Endodermal cell (in vitro differentiated cells): ENCODE measurements around the gene BRDT. TPM values are rescaled to one million over a fixed set of nuclear protein-coding genes. Genes with fewer than 3 reads are reported as not detected.

Experiments
- DNase-seq: peaks from one replicate; pipeline ENCODE4 v3.0.0-alpha.2; 2017
- H3K27ac ChIP-seq: 2 replicates; pipeline ENCODE4 v1.5.1; 2013; ENCODE audit warnings: mild to moderate bottlenecking, low read depth, low read length, moderate library complexity
- H3K27me3 ChIP-seq: 2 replicates; pipeline ENCODE4 v1.6.1; 2013; ENCODE audit warnings: mild to moderate bottlenecking, low read length, moderate library complexity; ENCODE audit not compliant: insufficient read depth, control insufficient read depth, poor library complexity, severe bottlenecking
- H3K36me3 ChIP-seq: 2 replicates; pipeline ENCODE4 v1.7.0; 2013; ENCODE audit warnings: mild to moderate bottlenecking, low read length, moderate library complexity; ENCODE audit not compliant: control insufficient read depth, insufficient read depth
- H3K4me1 ChIP-seq: one replicate; pipeline ENCODE4 v1.7.0; 2013; ENCODE audit warnings: low read length; ENCODE audit not compliant: control insufficient read depth, insufficient read depth
- H3K4me3 ChIP-seq: 2 replicates; pipeline ENCODE4 v1.5.1; 2013; ENCODE audit warnings: mild to moderate bottlenecking, low read length, moderate library complexity
- H3K9ac ChIP-seq: 2 replicates; pipeline ENCODE4 v1.6.1; 2013; ENCODE audit warnings: mild to moderate bottlenecking, low read length, moderate library complexity; ENCODE audit not compliant: poor library complexity, severe bottlenecking; ENCODE audit errors: extremely low read depth
- H3K9me3 ChIP-seq: 2 replicates; pipeline ENCODE4 v1.6.1; 2013; ENCODE audit warnings: mild to moderate bottlenecking, low read length, moderate library complexity; ENCODE audit not compliant: control insufficient read depth
- H3K27ac Mint-ChIP-seq: 2 replicates; pipeline ENCODE4 v1.8.0; 2020; ENCODE audit warnings: mixed read lengths
- H3K27me3 Mint-ChIP-seq: 2 replicates; pipeline ENCODE4 v1.8.0; 2021; ENCODE audit warnings: mild to moderate bottlenecking, mixed read lengths; ENCODE audit not compliant: insufficient read depth
- H3K36me3 Mint-ChIP-seq: 2 replicates; pipeline ENCODE4 v1.8.0; 2020; ENCODE audit warnings: low read depth, mixed read lengths
- H3K4me1 Mint-ChIP-seq: 2 replicates; pipeline ENCODE4 v1.8.0; 2020; ENCODE audit warnings: mixed read lengths
- H3K4me3 Mint-ChIP-seq: 2 replicates; pipeline ENCODE4 v1.8.0; 2020; ENCODE audit warnings: mild to moderate bottlenecking, moderate library complexity, mixed read lengths
- H3K9me3 Mint-ChIP-seq: 2 replicates; pipeline ENCODE4 v1.8.0; 2020; ENCODE audit warnings: mild to moderate bottlenecking, mixed read lengths
- CTCF ChIP-seq: fragments of 200-600 bp; sonication (generic); conservative IDR thresholded peaks from 2 replicates; pipeline ENCODE4 v1.5.0; 2021; ENCODE audit warnings: antibody characterized with exemption, mild to moderate bottlenecking
- WGBS, 2 experiments: methylation state at CpG; one replicate each; pipeline versions ENCODE4 v1.1.5 to v1.1.7; 2013; ENCODE audit warnings: missing lambda C conversion rate in 2 of 2, mixed read lengths in 1 of 2; ENCODE audit not compliant: insufficient coverage in 1 of 2, insufficient read length in 1 of 2; 5-methylcytosine and 5-hydroxymethylcytosine counted together
- total RNA-seq, 2 donors: library from RNA; stranded (reverse); fragmentation: NEBNext Ultra II Directional in 1 of 2; extraction: Animal tissue kit (Norgen Biotek cat#: 25700) in 1 of 2; gene quantifications; 2 replicates in 1 of 2; 3 replicates in 1 of 2; pipeline ENCODE4 v1.2.1, GENCODE V29; 2021

The BRDT gene
- total RNA-seq, 2 donors from 2014 or later, result 2.3 to 4.4 TPM

- WGBS, 2 experiments, result 93 to 100% methylated on average over 2 to 3 of the region's 3 CpGs
- DNase-seq, result no peak
- H3K27ac ChIP-seq, result no peak overlapping the region
- Mint-ChIP-seq H3K27ac (no peak overlapping the region), H3K27me3 (no peaks in the 10 kb centered on the region), H3K9me3 (no peaks in the 10 kb centered on the region), H3K4me1 (no peaks in the 10 kb centered on the region), H3K4me3 (no peak overlapping the region), H3K36me3 (no peaks in the 10 kb centered on the region)
- H3K4me1 ChIP-seq, result no peaks in the 10 kb centered on the region
- no peaks in the 10 kb centered on the region for H3K27me3 ChIP-seq
- no peak overlapping the region for H3K9ac ChIP-seq
- no peak overlapping the region for H3K4me3 ChIP-seq
- TF ChIP-seq CTCF, result no peak
- no peaks in the 10 kb centered on the region for H3K36me3 ChIP-seq
- no peaks in the 10 kb centered on the region for H3K9me3 ChIP-seq
These were observed 31.5 kb downstream of the BRDT start for GRCh38 chr1:91980663-91981062.

- no peaks in the 10 kb centered on the region for H3K27me3 ChIP-seq
- H3K4me3 ChIP-seq, result no peak overlapping the region
- H3K9me3 Mint-ChIP-seq, result no peaks in the 10 kb centered on the region
- H3K36me3 ChIP-seq, result no peaks in the 10 kb centered on the region
- H3K27ac Mint-ChIP-seq, result no peak overlapping the region
- no peak overlapping the region for H3K27ac ChIP-seq
- no peaks in the 10 kb centered on the region for H3K36me3 Mint-ChIP-seq
- H3K4me1 Mint-ChIP-seq, result no peaks in the 10 kb centered on the region
- H3K27me3 Mint-ChIP-seq, result no peaks in the 10 kb centered on the region
- H3K4me3 Mint-ChIP-seq, result no peak overlapping the region
- H3K9ac ChIP-seq, result no peak overlapping the region
- TF ChIP-seq CTCF, result no peak
- no peaks in the 10 kb centered on the region for H3K4me1 ChIP-seq
- WGBS, 2 experiments, result 77% methylated on average over 1 of the region's 1 CpG; no CpG with 5 or more reads in 1 of the 2 experiments
- H3K9me3 ChIP-seq, result no peaks in the 10 kb centered on the region
- DNase-seq, result no peak
These were observed 32.9 kb downstream of the BRDT start for GRCh38 chr1:91981996-91982609.

GRCh38 chr1:91993256-91993655 is 44.1 kb downstream of the BRDT start:
- no peak for DNase-seq
- Histone ChIP-seq H3K4me1 (no peaks in the 10 kb centered on the region), H3K27me3 (no peaks in the 10 kb centered on the region), H3K36me3 (no peaks in the 10 kb centered on the region), H3K9ac (no peak overlapping the region), H3K4me3 (no peak overlapping the region), H3K9me3 (no peaks in the 10 kb centered on the region), H3K27ac (no peak overlapping the region)
- H3K4me3 Mint-ChIP-seq, result no peak overlapping the region
- TF ChIP-seq CTCF, result no peak
- H3K27me3 Mint-ChIP-seq, result no peaks in the 10 kb centered on the region
- no CpG with 5 or more reads among the region's 1 CpG for WGBS, 2 experiments
- H3K4me1 Mint-ChIP-seq, result no peaks in the 10 kb centered on the region
- no peaks in the 10 kb centered on the region for H3K9me3 Mint-ChIP-seq
- no peaks in the 10 kb centered on the region for H3K36me3 Mint-ChIP-seq
- no peak overlapping the region for H3K27ac Mint-ChIP-seq
